ENCODE data around the gene NPIPB12.
"Not testable (repeated sequence)": the region's sequence is repeated elsewhere in the genome, so short reads cannot be mapped to it uniquely, and the experiment has no call there.

NPIPB12 gene

GRCh38 chr16:29506308-29506707, at the start of gene NPIPB12:
Gene NPIPB12 (minus strand): TSS chr16:29506408.
- not testable (repeated sequence) for DNase-seq

- not testable (repeated sequence) for DNase-seq
Measured at GRCh38 chr16:29521520-29521919, 15.3 kb upstream of the NPIPB12 start.

GRCh38 chr16:29482276-29482675, 23.9 kb downstream of the NPIPB12 start:
- not testable (repeated sequence) for DNase-seq

GRCh38 chr16:29472065-29472464, 34.1 kb downstream of the NPIPB12 start:
- not testable (repeated sequence) for DNase-seq

GRCh38 chr16:29469660-29470059, 36.5 kb downstream of the NPIPB12 start:
- not testable (repeated sequence) for DNase-seq

- DNase-seq: not testable (repeated sequence)
Measured at GRCh38 chr16:29467654-29468366, 38.4 kb downstream of the NPIPB12 start.

GRCh38 chr16:29466904-29467303, 39.3 kb downstream of the NPIPB12 start:
- not testable (repeated sequence) for DNase-seq

- not testable (repeated sequence) for DNase-seq
Measured at GRCh38 chr16:29465985-29466824, 40.0 kb downstream of the NPIPB12 start.

GRCh38 chr16:29460647-29461030, 45.6 kb downstream of the NPIPB12 start:
- DNase-seq: not testable (repeated sequence)

- DNase-seq: not testable (repeated sequence)
Measured at GRCh38 chr16:29459706-29460646, 46.2 kb downstream of the NPIPB12 start, which contains the start of gene SULT1A4. Gene SULT1A4 (plus strand): TSS chr16:29459913. CDS start chr16:29461386, 1,473 bp downstream.

- DNase-seq: not testable (repeated sequence)
Measured at GRCh38 chr16:29457660-29458059, 48.5 kb downstream of the NPIPB12 start.

GRCh38 chr16:29454828-29455227, 51.4 kb downstream of the NPIPB12 start:
- not testable (repeated sequence) for DNase-seq

GRCh38 chr16:29454269-29454668, 51.9 kb downstream of the NPIPB12 start, which contains the start of the genes BOLA2 and SLX1B:
Gene BOLA2 (minus strand): TSS chr16:29454351. CDS start chr16:29454253, 98 bp downstream.
Gene SLX1B (plus strand): TSS chr16:29454533.
- not testable (repeated sequence) for DNase-seq

GRCh38 chr16:29453754-29454153, 52.5 kb downstream of the NPIPB12 start:
- not testable (repeated sequence) for DNase-seq
